ENCODE data around the gene PRR5.

Gene PRR5

DNA sequence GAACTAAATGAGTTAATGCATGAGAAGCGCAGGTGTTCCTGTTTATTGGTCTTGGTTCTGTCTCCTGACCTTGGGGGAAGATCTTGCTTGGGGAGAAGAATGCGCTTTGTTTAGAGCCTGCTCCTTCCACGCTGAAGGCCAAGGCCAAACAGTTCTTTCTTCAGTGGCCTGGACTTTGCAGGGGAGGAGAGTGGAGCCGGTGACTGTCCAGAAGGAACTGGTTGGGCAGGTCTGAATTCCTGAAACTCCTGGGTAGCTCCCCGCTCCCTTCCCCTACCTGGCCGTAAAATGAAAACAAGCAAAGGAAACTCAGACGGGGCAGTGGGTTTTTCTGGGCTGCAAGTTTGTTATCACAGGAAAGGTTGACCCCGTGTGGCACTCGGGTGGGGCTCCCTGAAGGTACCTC lies 54.0 kb downstream of the PRR5 start:
- no peak for DNase-seq (ENCODE audit: low read depth in 2 of 2)

DNA sequence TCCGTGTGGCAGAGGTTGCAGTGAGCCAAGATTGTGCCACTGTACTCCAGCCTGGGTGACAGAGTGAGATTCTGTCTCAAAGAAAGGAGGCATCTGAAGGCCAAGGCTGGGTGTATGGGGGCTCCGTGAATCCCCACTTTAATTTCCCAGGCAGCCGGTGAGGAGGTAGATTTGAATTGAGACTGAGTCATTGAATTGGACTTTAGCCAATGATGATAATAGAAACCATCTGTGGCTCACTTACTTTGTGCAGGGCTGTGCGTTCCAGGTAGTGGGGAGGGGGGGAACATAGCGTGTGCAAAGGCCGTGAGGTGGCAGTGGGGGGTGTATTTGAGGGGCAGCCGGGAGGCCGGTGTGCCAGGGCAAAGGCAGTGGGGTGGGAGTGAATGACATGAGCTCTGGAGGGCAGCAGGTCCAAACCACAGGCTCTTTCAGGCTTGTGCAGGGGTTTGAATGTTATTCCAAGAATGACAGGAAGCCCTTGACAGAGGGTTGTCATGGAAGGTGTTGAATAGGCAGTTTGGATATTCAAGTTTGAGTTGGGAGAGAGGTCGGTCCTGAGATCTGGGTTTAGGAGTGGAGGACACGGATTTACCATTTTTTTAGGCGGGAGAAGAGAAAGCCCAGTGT lies 56.5 kb downstream of the PRR5 start:
- DNase-seq (ENCODE audit: low read depth in 2 of 2) = no peak

GRCh38 chr22:44759001-44759400 lies 57.0 kb downstream of the PRR5 start:
- no peak for DNase-seq (ENCODE audit: low read depth in 2 of 2)

GRCh38 chr22:44759430-44760310 lies 57.7 kb downstream of the PRR5 start:
- DNase-seq (ENCODE audit: low read depth in 2 of 2) = no peak

GRCh38 chr22:44760476-44760875 lies 58.5 kb downstream of the PRR5 start:
- DNase-seq (ENCODE audit: low read depth in 2 of 2) = no peak

DNA sequence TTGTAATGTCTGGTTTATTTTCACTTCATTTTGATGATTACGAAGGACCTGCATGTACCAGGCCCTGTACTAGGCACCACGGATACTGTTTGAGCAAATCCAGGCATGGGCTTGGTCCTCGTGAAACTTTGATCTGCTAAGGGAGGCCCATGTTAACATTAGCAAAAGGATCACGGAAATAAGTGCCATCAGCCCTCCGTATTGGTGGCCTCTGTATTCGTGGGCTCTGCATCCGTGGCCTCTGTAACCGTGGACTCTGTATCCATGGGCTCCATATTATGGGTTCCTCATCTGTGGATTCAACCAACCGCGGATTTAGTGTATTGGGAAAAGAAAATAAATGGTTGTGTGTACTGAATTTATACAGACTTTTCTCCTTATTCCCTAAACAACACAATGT lies 59.0 kb downstream of the PRR5 start:
- no peak for DNase-seq (ENCODE audit: low read depth in 2 of 2)

GRCh38 chr22:44764373-44764772 lies 62.4 kb downstream of the PRR5 start:
- no peak for DNase-seq (ENCODE audit: low read depth in 2 of 2)

DNA sequence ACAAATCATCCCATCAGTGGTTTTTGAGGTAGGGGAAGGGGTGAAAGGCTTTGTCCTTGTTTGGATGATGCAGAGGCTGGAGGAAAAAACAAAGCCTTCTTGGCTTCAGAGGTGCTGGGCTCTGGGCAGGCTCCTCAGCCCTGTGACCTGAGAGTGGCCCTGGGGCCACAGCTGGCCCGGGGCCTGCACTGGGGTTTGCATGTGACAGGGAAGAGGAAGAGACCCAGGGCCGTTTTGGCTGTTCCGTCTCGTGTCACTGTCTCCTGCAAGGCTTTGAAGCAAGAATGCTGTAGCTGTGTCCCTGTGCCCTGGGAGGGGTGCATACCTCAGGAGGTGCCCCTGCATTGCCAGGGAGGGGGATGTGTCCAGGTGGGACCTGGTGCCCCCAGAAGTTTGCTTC lies 63.0 kb downstream of the PRR5 start:
- DNase-seq (ENCODE audit: low read depth in 2 of 2) = no peak

DNA sequence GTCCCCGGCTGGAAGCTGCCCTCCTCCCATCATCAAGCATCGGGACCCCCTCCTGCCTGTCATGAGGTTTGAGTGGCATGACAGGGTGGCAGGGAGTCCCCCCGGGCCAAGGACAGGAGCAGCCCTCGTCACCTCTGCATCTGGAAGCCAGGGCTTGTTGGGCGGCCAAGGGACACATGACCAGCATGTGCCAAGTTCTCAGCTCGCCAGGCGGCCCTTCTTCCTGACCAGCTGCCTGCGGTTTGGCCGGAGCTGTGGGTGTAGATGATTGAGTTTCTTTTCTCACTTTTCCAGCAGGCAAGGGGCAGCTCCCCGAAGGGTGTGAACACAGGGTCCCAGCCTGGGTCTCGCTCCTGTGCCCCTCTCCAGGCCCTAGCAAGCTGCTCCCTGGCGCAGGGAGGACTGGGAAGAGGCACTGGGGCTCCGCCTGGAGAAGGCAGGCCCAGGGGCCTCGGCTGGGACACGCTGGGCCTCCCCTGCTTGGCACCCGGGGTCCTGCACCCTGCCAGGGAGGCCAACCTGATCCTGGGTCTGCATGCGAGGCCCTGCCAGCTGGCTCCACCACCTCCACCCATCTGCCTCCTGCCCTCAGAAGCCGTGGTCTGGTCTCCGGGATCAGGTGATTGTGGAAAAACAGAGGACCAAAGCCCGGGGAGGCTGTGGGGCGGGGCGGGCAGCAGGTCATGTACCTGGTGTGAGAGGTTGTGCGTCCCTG lies 63.7 kb downstream of the PRR5 start:
- DNase-seq (ENCODE audit: low read depth in 2 of 2) = no peak

- no peak for DNase-seq (ENCODE audit: low read depth in 2 of 2)
These were observed 71.1 kb downstream of the PRR5 start for GRCh38 chr22:44773082-44773481.

- DNase-seq (ENCODE audit: low read depth in 2 of 2) = no peak
These were observed 73.9 kb downstream of the PRR5 start for GRCh38 chr22:44775862-44776261.

GRCh38 chr22:44776605-44777363 lies 74.8 kb downstream of the PRR5 start:
- DNase-seq (ENCODE audit: low read depth in 2 of 2) = no peak

DNA sequence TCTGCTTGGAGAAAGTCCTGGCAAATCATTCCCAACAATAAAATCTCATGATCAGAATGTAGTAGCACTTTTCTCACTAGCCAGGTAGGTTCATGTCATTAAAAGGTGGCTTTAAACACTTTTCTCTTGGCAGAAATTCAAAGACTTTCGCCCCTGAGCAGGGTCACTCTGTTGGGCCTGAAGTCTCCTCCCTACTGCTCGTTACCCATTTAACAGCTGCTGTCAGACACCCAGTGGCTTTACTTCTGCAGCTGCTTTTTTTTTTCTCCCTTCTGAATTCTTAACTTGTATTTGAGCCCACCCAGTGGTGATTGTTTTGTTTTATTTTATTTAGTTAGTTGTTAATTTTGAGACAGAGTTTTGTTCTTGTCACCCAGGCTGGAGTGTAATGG lies 75.4 kb downstream of the PRR5 start:
- DNase-seq (ENCODE audit: low read depth in 2 of 2) = no peak

DNA sequence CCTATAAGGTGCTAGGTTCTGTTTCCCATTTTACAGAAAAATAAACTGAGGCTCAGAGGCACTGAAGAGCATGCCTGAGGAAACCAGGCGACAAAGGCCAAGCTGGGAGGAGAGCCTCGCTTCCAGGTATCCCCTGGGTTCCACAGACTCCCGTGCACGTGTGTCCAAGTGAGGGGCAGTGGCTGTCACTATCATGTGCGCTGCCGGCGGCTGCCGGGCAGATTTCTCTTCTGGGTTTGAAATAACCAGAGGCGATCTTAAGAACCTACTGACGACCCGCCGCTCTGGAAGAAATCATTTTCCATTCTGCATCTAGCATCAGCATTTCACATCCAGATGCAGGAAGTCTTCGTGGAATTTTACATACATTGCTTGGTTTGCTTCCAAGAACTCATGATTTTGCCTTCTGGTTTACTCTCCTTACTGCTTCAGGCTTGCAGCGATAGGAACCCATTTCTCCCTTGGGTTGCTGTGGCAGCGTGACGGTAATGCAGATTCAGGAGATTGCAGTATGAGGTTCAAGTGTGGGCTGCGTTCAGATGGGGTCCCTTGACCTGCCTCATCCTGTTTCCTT lies 79.0 kb downstream of the PRR5 start:
- no peak for DNase-seq (ENCODE audit: low read depth in 2 of 2)

DNA sequence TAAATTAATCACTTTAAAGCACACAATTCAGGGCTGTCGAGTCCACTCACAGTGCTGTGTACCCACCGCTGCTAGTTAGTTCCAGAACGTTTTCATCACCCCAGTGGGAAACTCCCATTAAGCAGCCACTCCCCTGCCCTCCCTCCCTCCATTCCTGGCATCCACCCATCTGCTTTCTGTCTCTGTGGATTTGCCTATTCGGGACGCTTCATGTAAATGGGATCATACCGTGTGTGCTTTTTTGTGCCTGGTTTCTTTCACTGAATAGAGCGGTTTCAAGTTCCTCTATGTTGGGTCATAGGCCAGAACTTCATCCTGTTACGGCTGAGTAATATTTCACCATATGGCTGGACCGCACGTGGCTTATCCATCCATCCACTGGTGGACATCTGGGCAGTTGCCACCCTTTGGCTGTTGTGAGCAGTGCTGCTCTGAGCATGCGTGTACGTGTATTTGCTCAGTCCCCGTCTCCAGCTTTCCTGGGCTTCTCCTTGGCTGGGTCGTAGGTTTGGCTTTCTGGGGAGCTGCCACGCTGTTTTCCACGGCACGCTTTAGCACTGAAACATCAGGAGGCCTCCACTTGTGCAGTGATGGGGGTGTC lies 80.5 kb downstream of the PRR5 start:
- no peak for DNase-seq (ENCODE audit: low read depth in 2 of 2)

DNA sequence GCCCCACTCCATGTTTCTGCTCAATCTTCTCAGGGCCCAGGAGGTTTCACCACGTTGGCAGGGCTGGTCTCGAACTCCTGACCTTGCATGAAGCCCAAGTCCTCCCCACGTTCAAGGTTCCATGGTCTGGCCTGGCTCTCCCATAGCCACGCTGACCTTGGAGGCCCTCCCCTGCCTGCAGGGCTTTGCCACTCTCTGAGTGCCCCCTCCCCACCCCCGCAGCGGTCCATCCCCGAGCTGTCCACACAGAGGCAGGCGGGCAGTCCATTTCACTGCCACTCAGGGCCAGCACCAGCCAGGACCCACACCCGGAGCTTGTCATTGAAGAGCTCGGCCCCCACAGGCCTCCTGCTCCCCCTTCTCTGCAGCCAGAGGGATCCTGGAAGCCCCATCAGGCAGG lies 81.1 kb downstream of the PRR5 start:
- no peak for DNase-seq (ENCODE audit: low read depth in 2 of 2)

DNA sequence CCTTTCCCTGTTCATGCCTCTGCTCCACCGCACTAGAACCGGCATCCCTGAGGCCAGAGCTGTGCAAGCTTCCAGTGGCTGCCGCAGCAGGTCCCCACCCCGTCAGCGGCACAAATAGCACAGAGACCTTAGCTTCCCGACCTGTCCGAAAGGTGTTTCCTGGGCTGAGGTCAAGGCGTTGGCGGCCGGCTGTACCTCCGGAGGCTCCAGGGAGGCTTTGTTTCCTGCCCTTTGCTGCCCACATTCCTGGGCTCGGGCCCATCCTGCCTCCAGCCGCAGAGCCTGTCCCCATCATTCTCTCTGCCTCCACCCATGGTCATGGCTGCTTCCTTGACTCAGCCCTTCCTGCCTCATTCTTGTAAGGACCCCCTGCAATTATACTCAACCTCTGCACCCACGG lies 81.6 kb downstream of the PRR5 start:
- DNase-seq (ENCODE audit: low read depth in 2 of 2) = no peak

DNA sequence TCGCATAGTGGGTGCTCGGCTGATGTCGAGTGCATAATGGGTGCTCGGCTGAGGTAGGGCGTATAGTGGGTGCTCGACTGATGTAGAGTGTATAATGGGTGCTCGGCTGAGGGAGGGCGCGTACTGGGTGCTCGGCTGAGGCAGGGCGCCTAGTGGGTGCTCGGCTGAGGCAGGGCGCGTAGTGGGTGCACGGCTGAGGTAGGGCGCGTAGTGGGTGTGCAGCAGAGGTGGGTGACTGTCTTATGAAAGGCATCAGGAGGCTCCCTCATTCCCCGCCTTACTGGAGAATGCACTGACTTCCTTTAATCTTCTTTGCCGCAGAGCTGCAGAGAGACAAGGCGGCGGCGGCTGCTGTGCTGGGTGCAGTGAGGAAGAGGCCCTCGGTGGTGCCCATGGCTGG lies 84.1 kb downstream of the PRR5 start:
- DNase-seq (ENCODE audit: low read depth in 2 of 2) = no peak

DNA sequence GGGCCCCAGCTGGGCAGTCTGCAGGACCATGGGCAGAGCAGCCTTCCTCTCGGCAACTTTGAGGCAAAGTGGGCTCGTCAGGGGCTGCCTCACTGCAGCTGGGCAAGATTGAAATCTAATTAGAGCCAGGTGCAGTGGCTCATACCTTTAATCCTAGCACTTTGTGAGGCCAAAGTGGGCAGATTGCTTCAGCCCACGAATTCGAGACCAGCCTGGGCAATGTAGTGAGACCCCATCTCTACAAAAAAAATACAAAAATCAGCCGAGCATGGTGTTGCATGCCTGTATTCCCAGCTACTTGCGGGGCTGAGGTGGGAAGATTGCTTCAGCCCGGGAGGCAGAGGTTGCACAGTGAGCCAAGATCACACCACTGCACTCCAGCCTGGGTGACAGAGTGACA lies 84.6 kb downstream of the PRR5 start:
- no peak for DNase-seq (ENCODE audit: low read depth in 2 of 2)

Measured in stimulated activated CD8-positive, alpha-beta memory T cell treated with anti-CD3 and anti-CD28 coated beads, Interleukin-7, amount 100 ng/mL, for 1 hour (primary cell).